ENCODE data around the gene EREG.
A peak's percentile ranks its signal among the peaks of the same experiment; 100 is the strongest.

The EREG gene

DNA sequence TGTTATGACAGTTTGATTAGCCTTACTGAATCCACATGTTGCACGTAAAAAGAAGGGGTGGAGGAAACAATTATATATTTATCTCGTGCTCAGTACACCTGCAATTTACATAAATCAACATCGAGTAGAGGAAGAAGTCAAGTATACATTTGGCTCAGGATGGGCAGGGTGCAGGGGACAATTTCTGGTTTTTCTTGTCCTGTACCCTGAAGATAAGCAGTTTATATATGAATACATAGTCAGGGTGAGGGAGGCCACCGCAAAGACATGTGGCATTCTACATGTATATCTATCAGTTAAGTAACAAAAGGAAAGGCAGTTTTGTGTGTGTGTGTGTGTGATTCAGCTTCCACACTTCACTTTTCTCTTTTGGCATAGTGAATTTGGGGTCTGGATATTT lies 11.1 kb upstream of the EREG start:
- no peak for DNase-seq

DNA sequence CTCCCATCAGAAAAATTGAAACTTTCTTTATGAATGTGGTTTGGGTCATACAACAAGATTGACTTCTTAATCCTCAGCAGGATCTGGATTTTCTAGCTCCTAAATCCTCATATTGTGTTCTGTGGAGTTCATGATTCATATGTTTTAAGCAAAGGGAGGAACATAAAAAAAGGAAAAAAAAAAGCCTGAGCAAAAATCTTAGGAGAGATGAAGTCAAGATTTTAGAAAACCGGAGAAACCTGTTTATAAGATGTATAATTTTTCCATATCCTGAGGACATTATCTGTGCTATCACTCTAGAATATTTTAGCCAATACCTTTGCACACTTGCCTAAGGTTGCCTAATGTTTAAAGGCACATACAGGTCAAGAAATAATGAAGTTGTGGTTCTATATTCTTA lies 7.0 kb upstream of the EREG start:
- DNase-seq: no peak

- DNase-seq: no peak
These were observed 3.3 kb upstream of the EREG start for GRCh38 chr4:74361671-74362070.

DNA sequence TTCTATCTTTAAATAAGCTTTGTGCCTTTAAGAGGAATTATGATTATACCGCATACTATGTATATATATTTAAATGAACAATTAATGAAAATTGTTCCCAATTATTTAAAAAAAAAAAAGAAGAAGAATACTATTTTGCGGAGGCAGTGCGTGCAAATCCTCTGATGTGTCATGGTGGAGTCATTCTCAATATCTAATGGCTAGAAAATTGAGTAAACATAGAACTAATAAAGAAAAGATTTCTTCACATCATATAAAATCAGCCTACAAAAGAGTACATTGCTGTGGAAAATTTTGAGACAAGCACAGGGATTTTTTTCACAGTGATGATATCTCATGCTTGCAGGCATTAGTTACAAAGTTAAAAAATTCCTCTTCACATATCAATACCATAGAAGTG lies 2.6 kb upstream of the EREG start:
- no peak for DNase-seq

GRCh38 chr4:74364256-74364651 lies 691 bp upstream of the EREG start:
- no peak for DNase-seq

GRCh38 chr4:74365761-74366160 lies 816 bp downstream of the EREG start:
- no peak for DNase-seq

GRCh38 chr4:74366367-74366911 lies 1.5 kb downstream of the EREG start:
- no peak for DNase-seq

DNA sequence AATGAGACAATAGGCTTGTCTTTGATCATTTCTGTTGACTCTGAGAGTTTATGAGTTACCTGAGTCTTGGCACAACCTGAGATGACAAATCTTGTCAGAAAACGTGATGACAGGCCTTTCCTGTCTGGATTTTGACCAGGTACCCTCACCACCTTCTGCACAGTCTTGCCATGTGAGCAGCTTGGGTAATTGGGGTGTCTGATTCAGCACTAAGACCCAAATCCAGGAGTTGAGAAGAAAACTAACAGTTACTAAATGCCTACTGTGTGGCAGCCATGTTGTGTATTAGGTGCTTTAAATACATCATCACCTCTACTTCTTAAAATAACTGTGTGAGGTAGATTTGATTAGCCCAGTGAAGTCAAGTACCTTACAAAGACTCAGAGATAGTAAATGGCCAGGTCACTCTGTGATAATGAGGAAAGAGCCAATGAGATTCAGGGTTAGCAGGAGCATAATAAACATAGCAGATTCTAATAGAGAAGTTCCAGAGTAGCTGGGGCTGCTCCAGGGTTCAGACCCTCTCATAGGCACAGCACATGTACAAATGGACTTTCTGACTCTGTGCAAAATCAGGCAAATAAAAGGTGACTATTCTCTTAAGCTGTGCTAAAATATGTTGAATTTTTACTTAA lies 2.8 kb downstream of the EREG start:
- no peak for DNase-seq

- no peak for DNase-seq
These were observed 3.7 kb downstream of the EREG start for GRCh38 chr4:74368596-74368995.

GRCh38 chr4:74369855-74370254 lies 4.9 kb downstream of the EREG start:
- DNase-seq: no peak

DNA sequence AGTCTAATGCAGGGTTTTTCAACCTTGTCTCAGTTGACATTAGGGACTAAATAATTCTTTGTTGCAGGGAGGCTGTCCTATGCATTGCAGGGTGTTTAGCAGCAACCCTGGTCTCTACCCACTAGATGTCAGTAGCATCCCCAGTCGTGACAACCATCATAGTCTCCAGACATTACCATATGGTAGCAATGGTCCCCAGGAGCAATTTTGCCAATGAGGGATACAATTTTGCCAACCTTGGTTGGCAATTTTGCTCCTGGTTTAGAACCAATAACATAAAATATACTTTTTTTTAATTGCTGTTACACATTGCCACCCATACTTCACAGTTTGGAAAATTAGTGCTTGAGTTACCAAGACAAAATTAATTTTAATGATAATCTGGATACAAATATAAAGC lies 6.0 kb downstream of the EREG start:
- DNase-seq: peak; percentile 59

- no peak for DNase-seq
These were observed 9.2 kb downstream of the EREG start for GRCh38 chr4:74374128-74374527.

GRCh38 chr4:74374561-74375327 lies 9.8 kb downstream of the EREG start:
- DNase-seq: peak; percentile 59

- DNase-seq: no peak
These were observed 11.0 kb downstream of the EREG start for GRCh38 chr4:74375824-74376426.

GRCh38 chr4:74376888-74377483 lies 12.0 kb downstream of the EREG start:
- peak; percentile 66 for DNase-seq

GRCh38 chr4:74377714-74378113 lies 12.8 kb downstream of the EREG start:
- no peak for DNase-seq

DNA sequence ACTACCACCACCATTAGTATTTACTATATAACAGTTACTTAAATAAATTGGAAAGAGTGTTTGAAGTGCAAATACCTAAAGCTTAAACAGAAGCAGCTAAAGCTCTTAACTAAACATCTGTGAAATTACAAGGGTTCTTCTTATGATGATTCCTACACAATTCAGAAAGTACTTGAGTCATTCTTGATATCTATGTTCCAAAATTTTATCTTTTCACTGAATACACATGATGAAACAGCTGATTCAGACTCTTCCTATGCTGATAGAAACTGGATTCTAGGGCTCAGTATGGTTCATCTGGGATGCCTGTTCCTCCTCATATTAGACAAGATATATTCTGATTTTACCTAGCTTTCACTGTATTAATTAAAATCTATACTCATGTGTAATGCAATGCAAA lies 13.6 kb downstream of the EREG start:
- DNase-seq: no peak

- DNase-seq: no peak
These were observed 15.0 kb downstream of the EREG start for GRCh38 chr4:74379912-74380311.

- no peak for DNase-seq
These were observed 20.4 kb downstream of the EREG start for GRCh38 chr4:74385386-74385785.

DNA sequence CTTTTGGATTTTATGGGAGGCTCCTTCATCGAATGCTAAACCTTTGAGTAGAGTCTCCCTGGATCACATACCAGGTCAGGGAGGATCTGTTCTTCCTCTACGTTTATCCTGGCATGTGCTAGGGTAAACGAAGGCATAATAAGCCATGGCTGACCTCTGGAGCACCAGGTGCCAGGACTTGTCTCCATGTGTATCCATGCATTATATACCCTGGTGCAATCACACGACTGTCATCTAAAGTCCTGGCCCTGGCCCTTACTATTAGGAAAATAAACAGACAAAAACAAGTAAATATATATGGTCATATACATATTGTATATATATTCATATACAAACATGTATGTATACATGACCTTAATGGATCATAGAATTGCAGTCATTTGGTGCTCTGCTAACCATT lies 21.2 kb downstream of the EREG start:
- no peak for DNase-seq

- DNase-seq: no peak
These were observed 22.8 kb downstream of the EREG start for GRCh38 chr4:74387790-74388189.

DNA sequence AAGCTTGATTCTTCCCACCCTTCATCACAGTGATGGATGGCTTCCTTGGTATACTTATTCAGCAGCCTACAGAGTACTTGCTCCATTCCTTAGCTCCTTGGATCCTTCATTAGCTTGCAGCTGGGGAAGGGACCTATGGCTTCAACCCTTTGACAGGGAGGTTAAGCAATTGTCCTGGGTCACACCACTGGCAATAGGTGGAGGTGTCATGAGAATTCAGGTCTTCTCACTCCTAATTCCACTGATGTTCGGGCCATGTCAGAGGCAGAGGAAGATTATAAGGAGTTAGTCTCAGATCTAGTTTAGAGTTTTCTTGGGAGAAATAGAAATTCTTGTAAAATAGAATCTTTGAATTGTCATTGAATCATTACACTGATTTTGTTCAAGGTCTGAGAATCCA lies 24.5 kb downstream of the EREG start:
- no peak for DNase-seq

GRCh38 chr4:74390677-74391076 lies 25.7 kb downstream of the EREG start:
- no peak for DNase-seq
